Esophagus squamous epithelium (tissue), 5 donors: ENCODE measurements around the gene EVL. TPM values are rescaled to one million over a fixed set of nuclear protein-coding genes. Genes with fewer than 3 reads are reported as not detected.
"Not testable (repeated sequence)": the region's sequence is repeated elsewhere in the genome, so short reads cannot be mapped to it uniquely, and the experiment has no call there.

Experiments used
- DNase-seq: peaks from one replicate; lab custom pipeline; 2025; lab: John Stamatoyannopoulos, UW
- H3K27ac ChIP-seq, 4 donors: fragments of 200-600 bp; sonication (generic); one replicate each; pipeline ENCODE4 v1.5.1; 2016 to 2019; ENCODE audit warnings: mild to moderate bottlenecking in 1 of 4
- H3K27me3 ChIP-seq, 4 donors: fragments of 200-600 bp; sonication (generic); 1 replicate in 3 of 4; 2 replicates in 1 of 4; pipeline versions ENCODE4 v1.5.1 to v1.6.0; 2017 to 2021; ENCODE audit warnings: antibody characterized with exemption in 1 of 4
- H3K36me3 ChIP-seq, 3 donors: fragments of 200-600 bp; sonication (generic); one replicate each; pipeline ENCODE4 v1.5.1; 2016 to 2019
- H3K4me1 ChIP-seq, 3 donors: fragments of 200-600 bp; sonication (generic); one replicate each; pipeline ENCODE4 v1.5.1; 2017 to 2019
- H3K4me3 ChIP-seq, 4 donors: fragments of 200-600 bp; sonication (generic); 1 replicate in 3 of 4; 2 replicates in 1 of 4; pipeline ENCODE4 v1.5.1; 2016 to 2019; ENCODE audit warnings: mild to moderate bottlenecking in 2 of 4, moderate library complexity in 1 of 4
- H3K9me3 ChIP-seq, 3 donors: fragments of 200-600 bp; sonication (generic); one replicate each; pipeline ENCODE4 v1.5.1; 2016 to 2019
- POLR2A ChIP-seq, 4 donors: fragments of 450-650 bp; IDR thresholded peaks; one replicate each; pipeline ENCODE4 v1.6.1; 2017; ENCODE audit warnings: antibody characterized with exemption in 4 of 4, mild to moderate bottlenecking in 4 of 4, moderate library complexity in 3 of 4
- WGBS, 2 donors: methylation state at CpG; one replicate each; pipeline ENCODE4 v1.1.5; 2018; 5-methylcytosine and 5-hydroxymethylcytosine counted together
- intact Hi-C: fragments of 100-400 bp; cut with DNase I; formaldehyde crosslinking; loops from one replicate; pipeline ENCODE4 v1.15.0; 2022
- total RNA-seq, 4 donors: library from RNA; depleted of rRNA; stranded (reverse); fragments of >200 nt; gene quantifications; one replicate each; pipeline ENCODE4 v1.1.0, GENCODE V29; 2016
- TF ChIP-seq, protein P1 (sequence below), 6 experiments: fragments of 450-650 bp in 4 of 6; fragments of 200-600 bp in 2 of 6; sonication (generic) in 2 of 6; IDR thresholded peaks; one replicate each; pipeline ENCODE4 v1.5.1; 2016 to 2019; ENCODE audit warnings: antibody characterized with exemption in 6 of 6, mild to moderate bottlenecking in 4 of 6, moderate library complexity in 4 of 6
- donor health status: DM: yes; HTN: yes; CAD: no.

The EVL gene
- total RNA-seq, 4 donors from 2014 or later: 20.0 to 61.2 (median 25.8) TPM

DNA sequence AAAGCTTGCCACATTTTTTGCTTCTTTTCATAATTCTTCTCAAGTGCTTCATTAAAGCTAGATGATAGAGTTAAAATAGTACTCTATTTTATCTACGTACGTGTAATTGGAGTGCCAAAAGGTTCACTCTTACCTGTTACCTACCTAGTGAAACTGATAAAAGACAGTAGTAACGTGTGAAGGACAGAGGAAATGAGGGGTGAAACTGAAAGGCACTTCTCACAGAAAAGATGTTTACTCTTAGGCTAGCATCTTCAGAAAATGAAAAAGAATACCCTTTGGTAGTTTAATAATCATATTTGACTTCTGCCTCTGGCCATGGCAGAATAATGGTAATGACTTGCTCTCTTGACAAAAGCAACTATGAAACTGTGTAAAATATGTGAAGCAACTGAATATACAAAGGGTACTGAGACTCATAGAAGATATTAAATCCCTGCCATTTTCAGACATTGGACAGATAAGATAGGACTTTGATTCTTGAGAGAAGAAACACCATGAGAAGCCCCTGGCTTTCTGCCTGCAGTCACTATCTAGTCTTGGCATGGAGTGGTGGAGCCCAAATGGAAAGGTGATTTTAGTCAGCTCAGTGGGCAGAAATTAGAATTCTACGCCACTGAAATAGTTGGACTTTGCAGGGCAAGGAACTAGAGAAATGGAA is 6.3 kb upstream of the EVL start:
- no peak overlapping the region for H3K4me3 ChIP-seq
- intact Hi-C loops: loop anchor here (10.0 kb wide), 1 partner anchor 46 kb away; no protein-coding TSS in a partner anchor
- DNase-seq: no peak
- H3K4me1 ChIP-seq: peaks cover 17 to 58% (median 18%) of the 10 kb centered on the region in 3 donors
- H3K9me3 ChIP-seq: no peaks in the 10 kb centered on the region
- no peaks in the 10 kb centered on the region for H3K36me3 ChIP-seq
- WGBS, 2 donors: 64 to 65% methylated on average over 4 of the region's 4 CpGs
- H3K27me3 ChIP-seq: no peaks in the 10 kb centered on the region
- TF ChIP-seq, protein P1, sequence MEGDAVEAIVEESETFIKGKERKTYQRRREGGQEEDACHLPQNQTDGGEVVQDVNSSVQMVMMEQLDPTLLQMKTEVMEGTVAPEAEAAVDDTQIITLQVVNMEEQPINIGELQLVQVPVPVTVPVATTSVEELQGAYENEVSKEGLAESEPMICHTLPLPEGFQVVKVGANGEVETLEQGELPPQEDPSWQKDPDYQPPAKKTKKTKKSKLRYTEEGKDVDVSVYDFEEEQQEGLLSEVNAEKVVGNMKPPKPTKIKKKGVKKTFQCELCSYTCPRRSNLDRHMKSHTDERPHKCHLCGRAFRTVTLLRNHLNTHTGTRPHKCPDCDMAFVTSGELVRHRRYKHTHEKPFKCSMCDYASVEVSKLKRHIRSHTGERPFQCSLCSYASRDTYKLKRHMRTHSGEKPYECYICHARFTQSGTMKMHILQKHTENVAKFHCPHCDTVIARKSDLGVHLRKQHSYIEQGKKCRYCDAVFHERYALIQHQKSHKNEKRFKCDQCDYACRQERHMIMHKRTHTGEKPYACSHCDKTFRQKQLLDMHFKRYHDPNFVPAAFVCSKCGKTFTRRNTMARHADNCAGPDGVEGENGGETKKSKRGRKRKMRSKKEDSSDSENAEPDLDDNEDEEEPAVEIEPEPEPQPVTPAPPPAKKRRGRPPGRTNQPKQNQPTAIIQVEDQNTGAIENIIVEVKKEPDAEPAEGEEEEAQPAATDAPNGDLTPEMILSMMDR (IDR thresholded peaks at IDR 0.05): no peak
- no peak for TF ChIP-seq POLR2A (IDR thresholded peaks at IDR 0.05)
- peak overlapping the region in 3 of 4 donors; percentile 68 to 79 (median 77) for H3K27ac ChIP-seq

- 43 to 52% methylated on average over 3 of the region's 3 CpGs for WGBS, 2 donors
- Histone ChIP-seq H3K36me3 (no peaks in the 10 kb centered on the region), H3K27ac (peak overlapping the region in 3 of 4 donors; percentile 68 to 79 (median 77)), H3K4me3 (no peak overlapping the region), H3K4me1 (peaks cover 17 to 63% (median 20%) of the 10 kb centered on the region in 3 donors), H3K9me3 (no peaks in the 10 kb centered on the region), H3K27me3 (no peaks in the 10 kb centered on the region)
- no peak for DNase-seq
- intact Hi-C loops: loop anchor here (10.0 kb wide), 1 partner anchor 45 kb away; no protein-coding TSS in a partner anchor
- TF ChIP-seq POLR2A (IDR thresholded peaks at IDR 0.05): no peak
- TF ChIP-seq, protein P1 (IDR thresholded peaks at IDR 0.05): no peak
Observed at GRCh38 chr14:100059438-100059781, 5.8 kb upstream of the EVL start.

DNA sequence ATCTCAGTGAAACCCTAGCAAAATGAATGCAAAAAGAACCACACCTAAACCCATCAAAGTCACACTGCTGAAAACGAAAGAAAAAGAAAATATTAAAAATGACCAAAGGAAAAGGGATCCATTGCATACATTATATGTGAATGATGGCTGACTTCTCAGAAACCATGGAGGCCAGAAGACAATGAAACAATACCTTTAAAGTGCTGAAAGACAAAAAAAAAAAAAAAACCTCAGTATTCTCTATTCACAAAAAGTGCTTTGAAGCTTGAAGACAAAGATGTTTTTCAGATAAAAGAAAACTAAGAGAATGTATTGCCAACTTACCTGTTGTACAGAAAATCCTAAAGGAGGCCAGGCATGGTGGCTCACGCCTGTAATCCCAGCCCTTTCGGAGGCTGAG is 4.5 kb upstream of the EVL start:
- no peak for DNase-seq
- H3K27me3 ChIP-seq: no peaks in the 10 kb centered on the region
- H3K36me3 ChIP-seq: no peaks in the 10 kb centered on the region
- intact Hi-C loops: no loop called here
- no peak overlapping the region for H3K4me3 ChIP-seq
- peak overlapping the region in 1 of 4 donors; percentile 47 for H3K27ac ChIP-seq
- WGBS, 2 donors: 82 to 91% methylated on average over 3 of the region's 3 CpGs
- TF ChIP-seq POLR2A (IDR thresholded peaks at IDR 0.05): no peak
- TF ChIP-seq, protein P1 (IDR thresholded peaks at IDR 0.05): no peak
- no peaks in the 10 kb centered on the region for H3K9me3 ChIP-seq
- H3K4me1 ChIP-seq: peaks cover 17 to 73% (median 24%) of the 10 kb centered on the region in 3 donors

- TF ChIP-seq, protein P1 (IDR thresholded peaks at IDR 0.05): no peak
- TF ChIP-seq POLR2A (IDR thresholded peaks at IDR 0.05): no peak
- DNase-seq: no peak
- intact Hi-C loops: no loop called here
- Histone ChIP-seq H3K27ac (peak overlapping the region in 3 of 4 donors; percentile 10 to 51 (median 50)), H3K27me3 (no peaks in the 10 kb centered on the region), H3K9me3 (no peaks in the 10 kb centered on the region), H3K36me3 (no peaks in the 10 kb centered on the region), H3K4me1 (peaks cover 21 to 67% (median 23%) of the 10 kb centered on the region in 3 donors), H3K4me3 (no peak overlapping the region)
- WGBS, 2 donors: 75 to 87% methylated on average over 4 of the region's 4 CpGs
Observed at GRCh38 chr14:100062590-100062989, 2.6 kb upstream of the EVL start.

- WGBS, 2 donors: 69 to 79% methylated on average over 6 of the region's 6 CpGs
- Histone ChIP-seq H3K9me3 (no peaks in the 10 kb centered on the region), H3K4me3 (no peak overlapping the region), H3K36me3 (no peaks in the 10 kb centered on the region), H3K4me1 (peaks cover 18 to 67% (median 25%) of the 10 kb centered on the region in 3 donors), H3K27ac (peak overlapping the region in 1 of 4 donors; percentile 90), H3K27me3 (no peaks in the 10 kb centered on the region)
- intact Hi-C loops: no loop called here
- TF ChIP-seq POLR2A (IDR thresholded peaks at IDR 0.05): peak in 1 of 4 donors; percentile 9
- TF ChIP-seq, protein P1 (IDR thresholded peaks at IDR 0.05): no peak
- DNase-seq: no peak
Observed at GRCh38 chr14:100063314-100063941, 1.8 kb upstream of the EVL start.

GRCh38 chr14:100064335-100065092 is 708 bp upstream of the EVL start:
- H3K4me3 ChIP-seq, intact Hi-C loops, H3K9me3 ChIP-seq, H3K27me3 ChIP-seq, DNase-seq, H3K36me3 ChIP-seq: not testable (repeated sequence)
- WGBS, 2 donors: 63 to 81% methylated on average over 12 of the region's 12 CpGs
- H3K27ac ChIP-seq: peak overlapping the region; percentile 9 to 90 (median 74)
- H3K4me1 ChIP-seq: peaks cover 15 to 67% (median 18%) of the 10 kb centered on the region in 3 donors
